HepG2 (cell line): ENCODE measurements around the gene PPA2. TPM values are rescaled to one million over a fixed set of nuclear protein-coding genes. Genes with fewer than 3 reads are reported as not detected.

Source experiments
- ATAC-seq: fragments of 200-7000 bp; cut with Tn5 transposase; 3 replicates; pipeline ENCODE4 v1.9.1; 2020; ENCODE audit warnings: mild to moderate bottlenecking, moderate library complexity
- BruUV-seq: library from RNA; stranded (reverse); fragments of 400-500 nt; replicated peaks from 2 replicates; lab custom pipeline; 2021; lab: Mats Ljungman, UMichigan
- CTCF ChIA-PET: fragments of 300-600 bp; formaldehyde crosslinking; extraction: SDS; loops from one replicate; lab custom pipeline; 2021; ENCODE audit warnings: low total read pairs, inconsistent platforms, low intra/inter-chr PET ratio; lab: Yijun Ruan, JAX
- POLR2A ChIA-PET: fragments of 350-600 bp; sonication (Branson Sonifier 250); formaldehyde crosslinking; loops from one replicate; lab custom pipeline; 2020; ENCODE audit warnings: antibody characterized with exemption, inconsistent platforms; lab: Yijun Ruan, JAX
- DNase-seq: peaks from one replicate; pipeline ENCODE4 v3.0.0-alpha.2; 2015; ENCODE audit warnings: low spot score
- FAIRE-seq: peaks from 3 replicates; lab custom pipeline; 2011; peaks lifted over from hg19 to GRCh38; lab: Jason Lieb, UNC
- H2AFZ ChIP-seq: one replicate; pipeline ENCODE4 v1.6.1; 2011; ENCODE audit warnings: low read length, inconsistent platforms
- H3K27ac ChIP-seq: fragments of 300-600 bp; 3 replicates; pipeline ENCODE4 v1.8.0; 2011; ENCODE audit warnings: mixed run types, mild to moderate bottlenecking, mixed read lengths, low read length, inconsistent platforms; ENCODE audit not compliant: insufficient read depth; ENCODE audit errors: extremely low read length
- H3K27me3 ChIP-seq, 2 experiments: fragments of 200-600 bp in 1 of 2; 2 replicates in 1 of 2; 3 replicates in 1 of 2; pipeline versions ENCODE4 v1.6.0 to v1.8.0; 2011; ENCODE audit warnings: low read length in 2 of 2, mild to moderate bottlenecking in 2 of 2, moderate library complexity in 2 of 2, inconsistent platforms in 1 of 2; ENCODE audit not compliant: insufficient read depth in 2 of 2, control insufficient read depth in 1 of 2
- H3K36me3 ChIP-seq, 2 experiments: fragments of 200-600 bp in 1 of 2; replicated peaks in 1 of 2; 2 replicates in 1 of 2; 3 replicates in 1 of 2; pipeline versions ENCODE4 v1.5.1 to v1.8.0; 2011; ENCODE audit warnings: low read length in 2 of 2, inconsistent platforms in 1 of 2; ENCODE audit not compliant: insufficient read depth in 2 of 2, control insufficient read depth in 1 of 2
- H3K4me1 ChIP-seq: 2 replicates; pipeline ENCODE4 v1.5.1; 2012; ENCODE audit warnings: low read length, inconsistent platforms; ENCODE audit not compliant: insufficient read depth
- H3K4me2 ChIP-seq: 2 replicates; pipeline ENCODE4 v1.6.0; 2011; ENCODE audit warnings: low read depth, low read length, inconsistent platforms
- H3K4me3 ChIP-seq, 3 experiments: fragments of 200-600 bp in 1 of 3; sonication (generic), shearing (Covaris generic) in 1 of 3; replicated peaks in 1 of 3; 2 replicates each; pipeline ENCODE4 v1.5.1; 2011 to 2016; ENCODE audit warnings: low read length in 3 of 3, inconsistent platforms in 2 of 3, low read depth in 2 of 3, mild to moderate bottlenecking in 2 of 3, control low read depth in 1 of 3, mixed read lengths in 1 of 3; ENCODE audit not compliant: insufficient read depth in 1 of 3
- H3K79me2 ChIP-seq: one replicate; pipeline ENCODE4 v1.6.1; 2011; ENCODE audit warnings: low read length, inconsistent platforms; ENCODE audit not compliant: insufficient read depth
- H3K9ac ChIP-seq: 2 replicates; pipeline ENCODE4 v1.6.0; 2011; ENCODE audit warnings: mild to moderate bottlenecking, low read depth, low read length, inconsistent platforms; ENCODE audit not compliant: insufficient read depth
- H3K9me3 ChIP-seq: 2 replicates; pipeline ENCODE4 v1.5.1; 2012; ENCODE audit warnings: mild to moderate bottlenecking, low read length
- H4K20me1 ChIP-seq: 2 replicates; pipeline ENCODE4 v1.6.0; 2011; ENCODE audit warnings: inconsistent platforms, mild to moderate bottlenecking, low read length, moderate library complexity; ENCODE audit not compliant: insufficient read depth
- GFI1 ChIP-seq: sonication (generic); formaldehyde crosslinking; IDR thresholded peaks from 2 replicates; pipeline ENCODE4 v1.5.0; 2020; ENCODE audit warnings: missing genetic modification reagents, mild to moderate bottlenecking, borderline replicate concordance
- NFE2L1 ChIP-seq: sonication (generic); formaldehyde crosslinking; IDR thresholded peaks from 2 replicates; pipeline ENCODE4 v1.4.0; 2020; ENCODE audit warnings: missing genetic modification reagents, mild to moderate bottlenecking, borderline replicate concordance
- NFKB2 ChIP-seq: sonication (generic); formaldehyde crosslinking; IDR thresholded peaks from 2 replicates; pipeline ENCODE4 v1.4.0; 2020; ENCODE audit warnings: missing genetic modification reagents, borderline replicate concordance
- PHF5A ChIP-seq: IDR thresholded peaks from one replicate; pipeline ENCODE4 v1.6.1; 2018; ENCODE audit warnings: low read depth, missing genetic modification reagents; ENCODE audit not compliant: unreplicated experiment
- REPIN1 ChIP-seq: sonication (generic); formaldehyde crosslinking; IDR thresholded peaks from 2 replicates; pipeline ENCODE4 v1.8.0; 2022; ENCODE audit warnings: missing genetic modification reagents, low read depth, mild to moderate bottlenecking, borderline replicate concordance
- SALL1 ChIP-seq: sonication (generic); formaldehyde crosslinking; IDR thresholded peaks from 2 replicates; pipeline ENCODE4 v1.8.0; 2022; ENCODE audit warnings: mild to moderate bottlenecking, missing genetic modification reagents
- SOX5 ChIP-seq: IDR thresholded peaks from 2 replicates; pipeline ENCODE4 v1.6.1; 2016; ENCODE audit warnings: borderline replicate concordance
- ZNF572 ChIP-seq: sonication (generic); formaldehyde crosslinking; IDR thresholded peaks from 2 replicates; pipeline ENCODE4 v1.5.1; 2020; ENCODE audit warnings: mild to moderate bottlenecking, missing genetic modification reagents
- ZNF773 ChIP-seq: sonication (generic); formaldehyde crosslinking; IDR thresholded peaks from 2 replicates; pipeline ENCODE4 v1.4.0; 2020; ENCODE audit warnings: missing genetic modification reagents, borderline replicate concordance
- WGBS: methylation state at CpG from one replicate; pipeline ENCODE4 v1.1.6; 2017; ENCODE audit warnings: low lambda C conversion rate; 5-methylcytosine and 5-hydroxymethylcytosine counted together
- in situ Hi-C: cut with HindIII; loops from 2 replicates; pipeline ENCODE4 v1.10.0; 2017; ENCODE audit warnings: low pct_unique_long_range_greater_than_20kb; ENCODE audit not compliant: extremely low pct_ligation_motif_present
- intact Hi-C: fragments of 100-400 bp; cut with micrococcal nuclease; formaldehyde crosslinking; loops from one replicate; pipeline ENCODE4 v1.10.0; 2022; ENCODE audit not compliant: unreplicated experiment
- polyA plus RNA-seq, 8 experiments: library from polyadenylated mRNA; depleted of rRNA in 3 of 8; stranded (reverse) in 7 of 8; unstranded in 1 of 8; fragments of >200 nt; fragmentation: Illumina TruSeq in 4 of 8; extraction: Trizol in 4 of 8; gene quantifications; 2 replicates each; pipeline versions ENCODE4 v1.2.1 to v1.2.3, GENCODE V29; 2011 to 2016; ENCODE audit warnings: low read depth in 4 of 8, missing spikeins in 1 of 8, mixed read lengths in 1 of 8; ENCODE audit not compliant: insufficient read depth in 1 of 8
- total RNA-seq, 5 experiments: library from RNA; depleted of rRNA; stranded (reverse); fragments of >200 nt; fragmentation: Illumina TruSeq; extraction: Trizol; gene quantifications; 2 replicates each; pipeline ENCODE4 v1.2.3, GENCODE V29; 2016; ENCODE audit warnings: low read depth in 1 of 5
- TF ChIP-seq, protein P1 (sequence below): sonication (generic); formaldehyde crosslinking; IDR thresholded peaks from 2 replicates; pipeline ENCODE4 v1.5.0; 2020; ENCODE audit warnings: missing genetic modification reagents, mild to moderate bottlenecking, borderline replicate concordance
- TF ChIP-seq, protein P2 (sequence below): IDR thresholded peaks from 2 replicates; pipeline ENCODE4 v1.6.1; 2012; ENCODE audit warnings: low read length, improper control_type of control experiment
- TF ChIP-seq, protein P3 (sequence below): IDR thresholded peaks from 2 replicates; pipeline ENCODE4 v1.6.1; 2016; ENCODE audit warnings: missing genetic modification reagents, missing compliant biosample characterization
- TF ChIP-seq, protein P4 (sequence below): sonication (generic); formaldehyde crosslinking; IDR thresholded peaks from 2 replicates; pipeline ENCODE4 v1.5.0; 2020; ENCODE audit warnings: missing genetic modification reagents

The PPA2 gene
- total and polyA plus RNA-seq, 2 of the 13 experiments (the other 11 are each of a cell fraction or from before 2014, with no cell fraction given) = 44.2 to 70.6 TPM

DNA sequence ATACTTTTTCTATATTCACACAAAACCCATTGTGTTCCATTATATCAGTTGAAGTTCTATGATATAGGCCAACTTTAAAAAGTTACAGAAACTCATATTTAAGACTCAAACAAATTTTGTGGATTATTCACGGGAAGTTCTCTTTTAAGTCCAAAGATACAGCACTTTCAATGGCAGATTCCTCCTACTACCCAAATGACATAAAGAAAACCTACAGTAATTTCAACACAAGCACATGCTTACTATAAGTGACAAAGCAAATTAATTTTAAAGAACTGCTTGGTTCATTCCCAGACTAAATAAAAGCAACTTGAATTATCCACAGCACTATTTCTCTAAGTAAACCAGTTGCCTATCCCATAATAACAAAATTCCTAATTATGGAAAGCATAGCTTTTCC, 4.1 kb downstream of the PPA2 start:
- H4K20me1 ChIP-seq = peaks cover 5% of the 10 kb centered on the region; the same call in 1 of the 2 replicates
- peaks cover 24% of the 10 kb centered on the region for H3K4me1 ChIP-seq
- no peaks in the 10 kb centered on the region for H3K9me3 ChIP-seq
- H3K4me3 ChIP-seq = no peak overlapping the region
- H2AFZ ChIP-seq = no peak overlapping the region
- peaks cover 2 to 7% of the 10 kb centered on the region in 2 experiments; a peak in 1 of 5 replicates for H3K36me3 ChIP-seq
- 97% methylated on average over 1 of the region's 1 CpG for WGBS
- in situ Hi-C loops (loop anchor here (5.0 to 25.0 kb wide), 2 partner anchors 327 to 557 kb away; no protein-coding TSS in a partner anchor), intact Hi-C loops (loop anchor here (5.0 kb wide), 2 partner anchors 47 to 217 kb away; no protein-coding TSS in a partner anchor)
- no peak for FAIRE-seq
- CTCF ChIA-PET = no interaction called here
- H3K79me2 ChIP-seq = peaks cover 51% of the 10 kb centered on the region
- TF ChIP-seq ZNF572 (CRISPR knock-in tag) (no peak), ZNF773 (no peak), GFI1 (CRISPR knock-in tag) (no peak), SOX5 (no peak), NFE2L1 (CRISPR knock-in tag) (no peak), REPIN1 (CRISPR knock-in tag) (no peak)
- TF ChIP-seq, protein P1, sequence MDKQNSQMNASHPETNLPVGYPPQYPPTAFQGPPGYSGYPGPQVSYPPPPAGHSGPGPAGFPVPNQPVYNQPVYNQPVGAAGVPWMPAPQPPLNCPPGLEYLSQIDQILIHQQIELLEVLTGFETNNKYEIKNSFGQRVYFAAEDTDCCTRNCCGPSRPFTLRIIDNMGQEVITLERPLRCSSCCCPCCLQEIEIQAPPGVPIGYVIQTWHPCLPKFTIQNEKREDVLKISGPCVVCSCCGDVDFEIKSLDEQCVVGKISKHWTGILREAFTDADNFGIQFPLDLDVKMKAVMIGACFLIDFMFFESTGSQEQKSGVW (CRISPR knock-in tag) = no peak
- no peaks in the 10 kb centered on the region; a peak in 1 of 5 replicates for H3K27me3 ChIP-seq
- no peak for DNase-seq
- BruUV-seq = no TSS peak
- POLR2A ChIA-PET = no interaction called here
- H3K9ac ChIP-seq = no peak overlapping the region
- H3K27ac ChIP-seq = no peak overlapping the region
- ATAC-seq = no peak
- H3K4me2 ChIP-seq = no peak overlapping the region

DNA sequence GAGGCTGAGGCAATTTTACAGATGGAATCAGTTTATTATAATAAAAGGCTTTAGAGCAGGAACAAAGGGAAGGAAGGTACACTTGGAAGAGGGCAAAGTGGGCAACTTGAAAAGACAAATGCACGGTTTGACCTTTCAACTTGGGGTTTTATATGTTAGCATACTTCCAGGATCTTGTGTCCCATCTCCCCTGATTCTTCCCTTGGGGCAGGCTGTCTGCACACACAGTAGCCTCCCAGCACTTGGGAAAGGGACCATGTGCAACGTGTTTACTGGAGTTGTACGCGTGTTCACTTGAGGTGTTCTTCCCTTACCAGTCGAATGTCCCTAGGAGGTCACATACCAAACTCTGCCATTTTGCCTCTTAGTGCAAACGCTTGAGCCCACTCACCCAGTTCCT, 7.3 kb downstream of the PPA2 start:
- BruUV-seq = no TSS peak
- Histone ChIP-seq H2AFZ (no peak overlapping the region), H3K4me2 (no peak overlapping the region), H3K27me3 (no peaks in the 10 kb centered on the region), H3K4me1 (peaks cover 10% of the 10 kb centered on the region), H3K27ac (no peak overlapping the region), H3K9me3 (no peaks in the 10 kb centered on the region), H3K4me3 (no peak overlapping the region), H3K79me2 (peaks cover 35% of the 10 kb centered on the region), H3K9ac (no peak overlapping the region), H4K20me1 (peaks cover 5% of the 10 kb centered on the region; the same call in 1 of the 2 replicates), H3K36me3 (peaks cover 2 to 7% of the 10 kb centered on the region in 2 experiments; a peak in 1 of 5 replicates)
- in situ Hi-C loops = loop anchor here (25.0 kb wide), 1 partner anchor 554 kb away; no protein-coding TSS in a partner anchor
- CTCF ChIA-PET = no interaction called here
- intact Hi-C loops = no loop called here
- FAIRE-seq (no peak), DNase-seq (no peak), ATAC-seq (no peak)
- WGBS = 91% methylated on average over 6 of the region's 6 CpGs
- POLR2A ChIA-PET = no interaction called here
- TF ChIP-seq NFKB2 (CRISPR knock-in tag) (no peak), SALL1 (CRISPR knock-in tag) (no peak), PHF5A (CRISPR knock-in tag) (no peak)
- TF ChIP-seq, protein P2, sequence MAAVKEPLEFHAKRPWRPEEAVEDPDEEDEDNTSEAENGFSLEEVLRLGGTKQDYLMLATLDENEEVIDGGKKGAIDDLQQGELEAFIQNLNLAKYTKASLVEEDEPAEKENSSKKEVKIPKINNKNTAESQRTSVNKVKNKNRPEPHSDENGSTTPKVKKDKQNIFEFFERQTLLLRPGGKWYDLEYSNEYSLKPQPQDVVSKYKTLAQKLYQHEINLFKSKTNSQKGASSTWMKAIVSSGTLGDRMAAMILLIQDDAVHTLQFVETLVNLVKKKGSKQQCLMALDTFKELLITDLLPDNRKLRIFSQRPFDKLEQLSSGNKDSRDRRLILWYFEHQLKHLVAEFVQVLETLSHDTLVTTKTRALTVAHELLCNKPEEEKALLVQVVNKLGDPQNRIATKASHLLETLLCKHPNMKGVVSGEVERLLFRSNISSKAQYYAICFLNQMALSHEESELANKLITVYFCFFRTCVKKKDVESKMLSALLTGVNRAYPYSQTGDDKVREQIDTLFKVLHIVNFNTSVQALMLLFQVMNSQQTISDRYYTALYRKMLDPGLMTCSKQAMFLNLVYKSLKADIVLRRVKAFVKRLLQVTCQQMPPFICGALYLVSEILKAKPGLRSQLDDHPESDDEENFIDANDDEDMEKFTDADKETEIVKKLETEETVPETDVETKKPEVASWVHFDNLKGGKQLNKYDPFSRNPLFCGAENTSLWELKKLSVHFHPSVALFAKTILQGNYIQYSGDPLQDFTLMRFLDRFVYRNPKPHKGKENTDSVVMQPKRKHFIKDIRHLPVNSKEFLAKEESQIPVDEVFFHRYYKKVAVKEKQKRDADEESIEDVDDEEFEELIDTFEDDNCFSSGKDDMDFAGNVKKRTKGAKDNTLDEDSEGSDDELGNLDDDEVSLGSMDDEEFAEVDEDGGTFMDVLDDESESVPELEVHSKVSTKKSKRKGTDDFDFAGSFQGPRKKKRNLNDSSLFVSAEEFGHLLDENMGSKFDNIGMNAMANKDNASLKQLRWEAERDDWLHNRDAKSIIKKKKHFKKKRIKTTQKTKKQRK = no peak
- TF ChIP-seq, protein P3, sequence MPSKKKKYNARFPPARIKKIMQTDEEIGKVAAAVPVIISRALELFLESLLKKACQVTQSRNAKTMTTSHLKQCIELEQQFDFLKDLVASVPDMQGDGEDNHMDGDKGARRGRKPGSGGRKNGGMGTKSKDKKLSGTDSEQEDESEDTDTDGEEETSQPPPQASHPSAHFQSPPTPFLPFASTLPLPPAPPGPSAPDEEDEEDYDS (CRISPR knock-in tag) = no peak
- TF ChIP-seq, protein P4, sequence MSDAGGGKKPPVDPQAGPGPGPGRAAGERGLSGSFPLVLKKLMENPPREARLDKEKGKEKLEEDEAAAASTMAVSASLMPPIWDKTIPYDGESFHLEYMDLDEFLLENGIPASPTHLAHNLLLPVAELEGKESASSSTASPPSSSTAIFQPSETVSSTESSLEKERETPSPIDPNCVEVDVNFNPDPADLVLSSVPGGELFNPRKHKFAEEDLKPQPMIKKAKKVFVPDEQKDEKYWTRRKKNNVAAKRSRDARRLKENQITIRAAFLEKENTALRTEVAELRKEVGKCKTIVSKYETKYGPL (CRISPR knock-in tag) = no peak
